GM13976 (cell line): ENCODE results near the gene TEN1.

Source experiments
- DNase-seq: peaks from one replicate; pipeline ENCODE4 v3.0.0; 2012; ENCODE audit warnings: low spot score
- CTCF ChIP-seq: IDR thresholded peaks from 2 replicates; pipeline ENCODE4 v1.5.1; 2012; ENCODE audit warnings: borderline replicate concordance, mild to moderate bottlenecking; ENCODE audit not compliant: insufficient read depth; ENCODE audit errors: extremely low read depth, missing control alignments, control extremely low read depth
- in situ Hi-C: fragments of 300-500 bp; cut with MboI; formaldehyde crosslinking; loops from one replicate; pipeline ENCODE4 v1.12.0; 2022; ENCODE audit warnings: low sequenced_read_pairs, mixed read lengths, inconsistent platforms; ENCODE audit not compliant: unreplicated experiment

Gene TEN1

GRCh38 chr17:76046064-76046463 lies 67.0 kb downstream of the TEN1 start:
- no peak for TF ChIP-seq CTCF
- DNase-seq: no peak
- in situ Hi-C loops: no loop called here

- no peak for TF ChIP-seq CTCF
- in situ Hi-C loops: no loop called here
- DNase-seq: no peak
These were observed 69.1 kb downstream of the TEN1 start for GRCh38 chr17:76048025-76048605.

- in situ Hi-C loops: no loop called here
- TF ChIP-seq CTCF: no peak
- no peak for DNase-seq
These were observed 69.7 kb downstream of the TEN1 start for GRCh38 chr17:76048711-76049110.

- TF ChIP-seq CTCF: no peak
- in situ Hi-C loops: no loop called here
- DNase-seq: no peak
These were observed 70.2 kb downstream of the TEN1 start for GRCh38 chr17:76049239-76049638.

GRCh38 chr17:76049836-76050537 lies 70.9 kb downstream of the TEN1 start:
- TF ChIP-seq CTCF: no peak
- no peak for DNase-seq
- in situ Hi-C loops: no loop called here
